Measurements from ENCODE around the gene NEO1.

Gene NEO1

GRCh38 chr15:73168487-73168886 is 116.2 kb downstream of the NEO1 start:
- H3K9ac ChIP-seq (ENCODE audit: low read length), result no peak overlapping the region
- H3K27me3 ChIP-seq (replicated peaks; ENCODE audit: insufficient read depth, low read length), result no peaks in the 10 kb centered on the region
- H2AFZ ChIP-seq (ENCODE audit: low read length), result no peak overlapping the region
- no peak for DNase-seq
- H3K79me2 ChIP-seq (ENCODE audit: low read length), result no peaks in the 10 kb centered on the region
- no peaks in the 10 kb centered on the region for H3K4me1 ChIP-seq (ENCODE audit: low read length)
- no peak overlapping the region for H3K27ac ChIP-seq (ENCODE audit: low read length)
- no peaks in the 10 kb centered on the region for H3K9me2 ChIP-seq (replicated peaks; ENCODE audit: insufficient read depth, low read length)
- no peak for TF ChIP-seq CTCF (IDR thresholded peaks at IDR 0.05; ENCODE audit: low read length)
- no peak for TF ChIP-seq EZH2 (optimal IDR thresholded peaks at IDR 0.05; ENCODE audit: low read depth, low read length)
- TF ChIP-seq EZH2phosphoT487 (IDR thresholded peaks at IDR 0.05; ENCODE audit: low read length), result no peak
- H3K4me3 ChIP-seq (ENCODE audit: low read length), result no peak overlapping the region
- no peak overlapping the region for H3K4me2 ChIP-seq (ENCODE audit: low read depth, low read length)
- H3K9me3 ChIP-seq (replicated peaks; ENCODE audit: insufficient read depth, low read length), result no peaks in the 10 kb centered on the region
- H4K20me1 ChIP-seq (ENCODE audit: insufficient read depth, low read length), result no peaks in the 10 kb centered on the region
- H3K36me3 ChIP-seq (replicated peaks; ENCODE audit: insufficient read depth, low read length), result no peaks in the 10 kb centered on the region; the same call in 1 of the 2 replicates
- no peaks in the 10 kb centered on the region for H3F3A ChIP-seq (ENCODE audit: insufficient read depth, low read length)

- no peaks in the 10 kb centered on the region for H3K27me3 ChIP-seq (replicated peaks; ENCODE audit: insufficient read depth, low read length)
- H3K9me2 ChIP-seq (replicated peaks; ENCODE audit: insufficient read depth, low read length), result no peaks in the 10 kb centered on the region
- H3K4me2 ChIP-seq (ENCODE audit: low read depth, low read length), result no peak overlapping the region
- no peak overlapping the region for H2AFZ ChIP-seq (ENCODE audit: low read length)
- no peaks in the 10 kb centered on the region for H3K4me1 ChIP-seq (ENCODE audit: low read length)
- H3K4me3 ChIP-seq (ENCODE audit: low read length), result no peak overlapping the region
- no peak for TF ChIP-seq EZH2 (optimal IDR thresholded peaks at IDR 0.05; ENCODE audit: low read depth, low read length)
- no peak for TF ChIP-seq EZH2phosphoT487 (IDR thresholded peaks at IDR 0.05; ENCODE audit: low read length)
- TF ChIP-seq CTCF (IDR thresholded peaks at IDR 0.05; ENCODE audit: low read length), result no peak
- DNase-seq, result no peak
- H3F3A ChIP-seq (ENCODE audit: insufficient read depth, low read length), result no peaks in the 10 kb centered on the region
- H3K79me2 ChIP-seq (ENCODE audit: low read length), result no peaks in the 10 kb centered on the region
- no peaks in the 10 kb centered on the region for H3K9me3 ChIP-seq (replicated peaks; ENCODE audit: insufficient read depth, low read length)
- H3K27ac ChIP-seq (ENCODE audit: low read length), result no peak overlapping the region
- no peaks in the 10 kb centered on the region for H3K36me3 ChIP-seq (replicated peaks; ENCODE audit: insufficient read depth, low read length)
- no peaks in the 10 kb centered on the region for H4K20me1 ChIP-seq (ENCODE audit: insufficient read depth, low read length)
- H3K9ac ChIP-seq (ENCODE audit: low read length), result no peak overlapping the region
These were observed 119.4 kb downstream of the NEO1 start for GRCh38 chr15:73171711-73172110.

GRCh38 chr15:73172508-73172907 is 120.2 kb downstream of the NEO1 start:
- no peak for DNase-seq
- Histone ChIP-seq H2AFZ (ENCODE audit: low read length) (no peak overlapping the region), H4K20me1 (ENCODE audit: insufficient read depth, low read length) (no peaks in the 10 kb centered on the region), H3K9me2 (replicated peaks; ENCODE audit: insufficient read depth, low read length) (no peaks in the 10 kb centered on the region), H3K27ac (ENCODE audit: low read length) (no peak overlapping the region), H3K9ac (ENCODE audit: low read length) (no peak overlapping the region), H3K36me3 (replicated peaks; ENCODE audit: insufficient read depth, low read length) (no peaks in the 10 kb centered on the region), H3K4me3 (ENCODE audit: low read length) (no peak overlapping the region), H3K27me3 (replicated peaks; ENCODE audit: insufficient read depth, low read length) (no peaks in the 10 kb centered on the region), H3K4me2 (ENCODE audit: low read depth, low read length) (no peak overlapping the region), H3K4me1 (ENCODE audit: low read length) (no peaks in the 10 kb centered on the region), H3K79me2 (ENCODE audit: low read length) (no peaks in the 10 kb centered on the region), H3F3A (ENCODE audit: insufficient read depth, low read length) (no peaks in the 10 kb centered on the region), H3K9me3 (replicated peaks; ENCODE audit: insufficient read depth, low read length) (no peaks in the 10 kb centered on the region)
- no peak for TF ChIP-seq EZH2phosphoT487 (IDR thresholded peaks at IDR 0.05; ENCODE audit: low read length)
- no peak for TF ChIP-seq CTCF (IDR thresholded peaks at IDR 0.05; ENCODE audit: low read length)
- no peak for TF ChIP-seq EZH2 (optimal IDR thresholded peaks at IDR 0.05; ENCODE audit: low read depth, low read length)
